Glutamatergic neuron (in vitro differentiated cells): ENCODE results near the gene SAMD1. TPM values are rescaled to one million over a fixed set of nuclear protein-coding genes. Genes with fewer than 3 reads are reported as not detected.
"Not testable (repeated sequence)": the region's sequence is repeated elsewhere in the genome, so short reads cannot be mapped to it uniquely, and the experiment has no call there.

Experiments
- DNase-seq: peaks from one replicate; pipeline ENCODE4 v3.0.0; 2022
- H3K27ac Mint-ChIP-seq: one replicate; pipeline ENCODE4 v1.8.0; 2020; ENCODE audit warnings: mild to moderate bottlenecking, mixed read lengths, inconsistent platforms; ENCODE audit not compliant: unreplicated experiment
- H3K27me3 Mint-ChIP-seq: one replicate; pipeline ENCODE4 v1.8.0; 2020; ENCODE audit warnings: mild to moderate bottlenecking, moderate library complexity, mixed read lengths, inconsistent platforms; ENCODE audit not compliant: unreplicated experiment
- H3K36me3 Mint-ChIP-seq: one replicate; pipeline ENCODE4 v1.8.0; 2020; ENCODE audit warnings: mild to moderate bottlenecking, mixed read lengths, inconsistent platforms; ENCODE audit not compliant: unreplicated experiment
- H3K4me1 Mint-ChIP-seq: one replicate; pipeline ENCODE4 v1.8.0; 2020; ENCODE audit warnings: mild to moderate bottlenecking, low read depth, mixed read lengths, inconsistent platforms; ENCODE audit not compliant: unreplicated experiment
- H3K4me3 Mint-ChIP-seq: one replicate; pipeline ENCODE4 v1.8.0; 2020; ENCODE audit warnings: mild to moderate bottlenecking, mixed read lengths, inconsistent platforms; ENCODE audit not compliant: unreplicated experiment
- H3K9me3 Mint-ChIP-seq: one replicate; pipeline ENCODE4 v1.8.0; 2020; ENCODE audit warnings: mild to moderate bottlenecking, moderate library complexity, mixed read lengths, inconsistent platforms; ENCODE audit not compliant: unreplicated experiment
- CTCF ChIP-seq: fragments of 200-600 bp; sonication (generic); IDR thresholded peaks from one replicate; pipeline ENCODE4 v1.5.0; 2021; ENCODE audit not compliant: partially characterized antibody, unreplicated experiment
- total RNA-seq: library from RNA; stranded (reverse); fragmentation: NEBNext Ultra II Directional; extraction: Animal tissue kit (Norgen Biotek cat#: 25700); gene quantifications from one replicate; pipeline ENCODE4 v1.2.1, GENCODE V29; 2021; ENCODE audit not compliant: unreplicated experiment

SAMD1 gene
- total RNA-seq, 1 donor from 2014 or later: 52.0 TPM

DNA sequence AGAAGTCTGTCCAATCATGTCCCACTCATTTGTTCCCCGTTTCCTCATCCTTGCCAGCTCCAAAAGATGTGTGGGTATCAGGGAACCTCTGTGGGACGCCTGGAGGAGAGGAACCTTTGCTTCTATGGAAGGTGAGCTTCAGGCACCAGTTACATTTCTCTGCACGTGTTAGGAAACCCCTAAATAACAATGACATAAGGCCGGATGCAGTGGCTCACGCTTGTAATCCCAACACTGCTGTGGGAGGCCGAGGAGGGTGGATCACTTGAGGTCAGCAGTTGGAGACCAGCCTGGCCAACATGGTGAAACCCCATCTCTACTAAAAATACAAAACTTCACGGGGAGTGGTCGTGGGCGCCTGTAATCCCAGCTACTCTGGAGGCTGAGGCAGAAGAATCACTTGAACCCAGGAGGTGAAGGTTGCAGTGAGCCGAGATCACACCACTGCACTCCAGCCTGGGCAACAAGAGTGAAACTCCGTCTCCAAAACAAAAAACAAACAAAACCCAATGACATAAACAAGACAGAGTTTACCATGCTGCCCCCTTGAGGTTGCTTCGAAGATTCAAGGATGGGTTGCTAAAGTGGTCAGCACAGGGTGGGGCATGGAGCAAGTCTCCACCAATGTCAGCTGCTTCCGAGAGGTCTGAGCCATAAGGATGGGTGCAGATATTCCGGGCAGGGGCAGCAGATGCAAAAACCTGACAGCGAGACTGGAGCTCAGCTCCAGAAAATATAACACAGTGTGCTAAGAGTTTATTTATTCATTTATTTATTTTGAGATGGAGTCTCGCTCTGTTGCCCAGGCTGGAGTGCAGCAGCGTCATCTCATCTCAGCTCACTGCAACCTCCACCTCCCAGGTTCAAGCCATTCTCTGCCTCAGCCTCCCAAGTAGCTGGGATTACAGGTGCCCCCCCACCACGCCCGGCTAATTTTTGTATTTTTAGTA, 47.6 kb downstream of the SAMD1 start:
- H3K27me3 Mint-ChIP-seq, H3K36me3 Mint-ChIP-seq, H3K4me1 Mint-ChIP-seq, H3K27ac Mint-ChIP-seq, H3K9me3 Mint-ChIP-seq, H3K4me3 Mint-ChIP-seq: not testable (repeated sequence)
- peak; percentile 61 for TF ChIP-seq CTCF
- peak; percentile 46 for DNase-seq

DNA sequence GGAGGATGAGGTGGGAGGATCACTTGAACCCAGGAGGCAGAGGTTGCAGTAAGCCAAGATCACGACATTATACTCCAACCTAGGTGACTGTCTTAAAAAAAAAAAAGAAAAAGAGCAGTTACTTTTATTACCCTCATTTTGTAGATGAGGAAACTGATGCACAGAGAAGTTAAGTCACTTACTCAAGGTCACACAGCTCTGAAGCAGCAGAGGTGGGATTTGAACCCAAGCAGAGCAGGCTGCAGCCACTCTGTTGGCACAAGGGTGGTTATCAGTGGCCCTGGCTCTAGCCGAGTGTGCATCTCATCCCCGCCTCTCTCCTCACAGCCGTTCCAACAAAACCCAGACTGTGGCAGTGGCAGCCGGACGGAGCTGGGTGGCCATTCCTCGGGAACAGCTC, 51.4 kb downstream of the SAMD1 start:
- H3K27me3 Mint-ChIP-seq: peaks cover 6% of the 10 kb centered on the region
- H3K9me3 Mint-ChIP-seq: no peaks in the 10 kb centered on the region
- TF ChIP-seq CTCF: no peak
- no peaks in the 10 kb centered on the region for H3K36me3 Mint-ChIP-seq
- no peak overlapping the region for H3K4me3 Mint-ChIP-seq
- DNase-seq: no peak
- H3K4me1 Mint-ChIP-seq: no peaks in the 10 kb centered on the region
- no peak overlapping the region for H3K27ac Mint-ChIP-seq

Other genes with a start within 250 kb of the SAMD1 start
- gene NANOS3, start 213.6 kb downstream of the SAMD1 start, total RNA-seq: not detected
- gene BRME1, start 184.6 kb downstream of the SAMD1 start, total RNA-seq: 4.6 TPM
- 56.3 TPM for gene CC2D1A, start 184.6 kb downstream of the SAMD1 start, total RNA-seq
- 8.9 TPM for gene PODNL1, start 152.3 kb downstream of the SAMD1 start, total RNA-seq
- 84.4 TPM for gene DCAF15, start 138.2 kb downstream of the SAMD1 start, total RNA-seq
- gene RFX1, start 84.4 kb downstream of the SAMD1 start, total RNA-seq: 9.4 TPM
- gene RLN3, start 62.6 kb downstream of the SAMD1 start, total RNA-seq: not detected
- not detected for gene IL27RA, start 59.0 kb downstream of the SAMD1 start, total RNA-seq
- 6.7 TPM for gene PALM3, start 28.7 kb downstream of the SAMD1 start, total RNA-seq
- gene MISP3, start 18.0 kb downstream of the SAMD1 start, total RNA-seq: 2.2 TPM
- gene C19orf67, start 5.0 kb downstream of the SAMD1 start, total RNA-seq: 0.71 TPM
- gene PRKACA, start 27.0 kb upstream of the SAMD1 start, total RNA-seq: 82.9 TPM
- gene ASF1B, start 45.8 kb upstream of the SAMD1 start, total RNA-seq: 2.3 TPM
- gene ADGRL1, start 115.4 kb upstream of the SAMD1 start, total RNA-seq: 68.1 TPM